Bronchial epithelial cell (primary cell): ENCODE data around the gene EFS. TPM values are rescaled to one million over a fixed set of nuclear protein-coding genes. Genes with fewer than 3 reads are reported as not detected.

ENCODE experiments used
- DNase-seq: peaks from one replicate; pipeline ENCODE4 v3.0.0-alpha.2; 2010; ENCODE audit warnings: low read depth
- FAIRE-seq: peaks from 2 replicates; lab custom pipeline; 2011; peaks lifted over from hg19 to GRCh38; lab: Jason Lieb, UNC
- H3K27me3 ChIP-seq: 2 replicates; pipeline ENCODE4 v1.5.1; 2011; ENCODE audit warnings: low read length; ENCODE audit not compliant: control insufficient read depth, insufficient read depth
- H3K36me3 ChIP-seq: 2 replicates; pipeline ENCODE4 v1.5.1; 2011; ENCODE audit warnings: low read length; ENCODE audit not compliant: control insufficient read depth, insufficient read depth
- H3K4me3 ChIP-seq: 2 replicates; pipeline ENCODE4 v1.5.1; 2011; ENCODE audit warnings: mild to moderate bottlenecking, low read depth, low read length, control low read depth
- CTCF ChIP-seq: IDR thresholded peaks from 2 replicates; pipeline ENCODE4 v1.5.1; 2011; ENCODE audit warnings: mild to moderate bottlenecking, moderate library complexity, low read length, control low read depth, inconsistent platforms; ENCODE audit not compliant: insufficient read depth, severe bottlenecking
- total RNA-seq: library from RNA; depleted of rRNA; stranded (reverse); fragments of >200 nt; gene quantifications from 2 replicates; pipeline ENCODE4 v1.2.1, GENCODE V29; 2014

Gene EFS
- total RNA-seq, 1 donor from 2014 or later = 2.4 TPM

GRCh38 chr14:23346693-23347405 lies 18.1 kb downstream of the EFS start:
- TF ChIP-seq CTCF = no peak
- Histone ChIP-seq H3K36me3 (no peaks in the 10 kb centered on the region), H3K4me3 (no peak overlapping the region), H3K27me3 (no peaks in the 10 kb centered on the region)
- DNase-seq (no peak), FAIRE-seq (no peak)

- no peak for TF ChIP-seq CTCF
- no peaks in the 10 kb centered on the region for H3K27me3 ChIP-seq
- no peak overlapping the region for H3K4me3 ChIP-seq
- DNase-seq (no peak), FAIRE-seq (no peak)
- no peaks in the 10 kb centered on the region for H3K36me3 ChIP-seq
Observed at GRCh38 chr14:23345987-23346692, 18.8 kb downstream of the EFS start.

- H3K36me3 ChIP-seq = no peaks in the 10 kb centered on the region
- FAIRE-seq (no peak), DNase-seq (no peak)
- H3K27me3 ChIP-seq = no peaks in the 10 kb centered on the region
- no peak overlapping the region for H3K4me3 ChIP-seq
- no peak for TF ChIP-seq CTCF
Observed at GRCh38 chr14:23344481-23344880, 20.5 kb downstream of the EFS start.

GRCh38 chr14:23339506-23340268 lies 25.3 kb downstream of the EFS start:
- DNase-seq (no peak), FAIRE-seq (no peak)
- no peak for TF ChIP-seq CTCF
- no peak overlapping the region for H3K4me3 ChIP-seq
- H3K27me3 ChIP-seq = no peaks in the 10 kb centered on the region
- H3K36me3 ChIP-seq = no peaks in the 10 kb centered on the region

- DNase-seq (no peak), FAIRE-seq (no peak)
- no peak overlapping the region for H3K4me3 ChIP-seq
- H3K27me3 ChIP-seq = no peaks in the 10 kb centered on the region
- no peaks in the 10 kb centered on the region for H3K36me3 ChIP-seq
- no peak for TF ChIP-seq CTCF
Observed at GRCh38 chr14:23335623-23336022, 29.3 kb downstream of the EFS start.
